Calu3 (cell line): ENCODE data around the gene TSPAN31. TPM values are rescaled to one million over a fixed set of nuclear protein-coding genes. Genes with fewer than 3 reads are reported as not detected.

Experiments used
- BruUV-seq: library from RNA; stranded (reverse); fragments of 400-500 nt; replicated peaks from 2 replicates; lab custom pipeline; 2021; lab: Mats Ljungman, UMichigan
- CTCF ChIA-PET: fragments of 300-600 bp; sonication (Branson Sonifier 250); formaldehyde crosslinking; loops from one replicate; lab custom pipeline; 2022; ENCODE audit warnings: antibody characterized with exemption; lab: Charles Lee
- DNase-seq: peaks from one replicate; pipeline ENCODE4 v3.0.0; 2022
- H3K27ac Mint-ChIP-seq: one replicate; pipeline ENCODE4 v1.8.0; 2022; ENCODE audit warnings: mixed read lengths; ENCODE audit not compliant: unreplicated experiment
- H3K27me3 Mint-ChIP-seq: one replicate; pipeline ENCODE4 v1.8.0; 2022; ENCODE audit warnings: mixed read lengths; ENCODE audit not compliant: unreplicated experiment
- H3K36me3 Mint-ChIP-seq: one replicate; pipeline ENCODE4 v1.8.0; 2022; ENCODE audit warnings: mild to moderate bottlenecking, moderate library complexity, mixed read lengths; ENCODE audit not compliant: insufficient read depth, unreplicated experiment
- H3K4me1 Mint-ChIP-seq: one replicate; pipeline ENCODE4 v1.8.0; 2022; ENCODE audit warnings: mild to moderate bottlenecking, low read depth, mixed read lengths; ENCODE audit not compliant: unreplicated experiment
- H3K4me3 Mint-ChIP-seq: one replicate; pipeline ENCODE4 v1.8.0; 2022; ENCODE audit warnings: mild to moderate bottlenecking, low read depth, moderate library complexity, mixed read lengths; ENCODE audit not compliant: unreplicated experiment
- H3K9me3 Mint-ChIP-seq: one replicate; pipeline ENCODE4 v1.8.0; 2022; ENCODE audit warnings: low read depth, mixed read lengths; ENCODE audit not compliant: unreplicated experiment
- CTCF ChIP-seq: fragments of 200-600 bp; IDR thresholded peaks from one replicate; pipeline ENCODE4 v1.8.0; 2022; ENCODE audit warnings: antibody characterized with exemption; ENCODE audit not compliant: unreplicated experiment
- intact Hi-C: fragments of 100-400 bp; cut with micrococcal nuclease; formaldehyde crosslinking; loops from one replicate; pipeline ENCODE4 v1.10.0; 2022; ENCODE audit not compliant: unreplicated experiment
- total RNA-seq: library from RNA; stranded (reverse); gene quantifications from 2 replicates; pipeline ENCODE4 v1.2.3, GENCODE V29; 2022

The TSPAN31 gene
- total RNA-seq, 1 experiment from 2014 or later: 40.2 TPM

DNA sequence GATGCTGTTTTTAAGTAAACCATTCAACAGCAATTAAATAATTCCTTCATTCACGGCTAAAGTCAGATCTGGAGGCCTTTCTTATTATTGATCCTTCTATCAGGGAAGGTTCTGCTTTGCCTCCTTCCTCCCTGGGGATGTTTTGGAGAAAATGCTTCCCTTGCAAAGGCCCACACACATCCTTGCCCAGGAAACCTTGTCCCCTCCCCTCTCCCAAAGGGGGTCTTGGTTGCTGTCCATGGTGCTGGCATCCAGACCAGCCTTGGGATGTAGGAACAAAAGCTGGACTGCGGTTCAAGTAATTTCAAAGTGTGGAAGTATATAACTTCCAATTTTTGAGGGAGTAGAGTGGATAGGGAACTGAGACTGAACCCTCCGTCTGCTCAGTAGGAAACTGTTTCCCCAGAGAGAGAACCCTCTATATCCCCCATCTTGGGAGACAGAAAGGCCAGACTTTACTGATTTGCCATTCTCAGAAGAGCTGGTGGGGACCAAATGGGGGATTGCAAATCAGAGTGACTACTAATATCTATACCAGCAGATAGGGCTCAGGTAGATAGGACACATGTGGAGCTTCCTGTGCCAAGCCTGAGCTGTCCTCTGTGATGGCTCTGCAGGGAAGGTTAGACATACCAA lies 15.6 kb downstream of the TSPAN31 start:
- Mint-ChIP-seq H3K36me3 (peaks cover 58% of the 10 kb centered on the region), H3K4me3 (no peak overlapping the region), H3K27me3 (peaks cover 28% of the 10 kb centered on the region), H3K9me3 (no peaks in the 10 kb centered on the region), H3K27ac (no peak overlapping the region), H3K4me1 (peaks cover 22% of the 10 kb centered on the region)
- no TSS peak for BruUV-seq
- TF ChIP-seq CTCF: no peak
- CTCF ChIA-PET: interaction anchor here (0.6 to 0.9 kb wide), 2 partner anchors 12 to 18 kb away, joined by 3 read pairs; partner anchors contain the start of genes EEF1AKMT3 and METTL1
- no peak for DNase-seq
- intact Hi-C loops: no loop called here

DNA sequence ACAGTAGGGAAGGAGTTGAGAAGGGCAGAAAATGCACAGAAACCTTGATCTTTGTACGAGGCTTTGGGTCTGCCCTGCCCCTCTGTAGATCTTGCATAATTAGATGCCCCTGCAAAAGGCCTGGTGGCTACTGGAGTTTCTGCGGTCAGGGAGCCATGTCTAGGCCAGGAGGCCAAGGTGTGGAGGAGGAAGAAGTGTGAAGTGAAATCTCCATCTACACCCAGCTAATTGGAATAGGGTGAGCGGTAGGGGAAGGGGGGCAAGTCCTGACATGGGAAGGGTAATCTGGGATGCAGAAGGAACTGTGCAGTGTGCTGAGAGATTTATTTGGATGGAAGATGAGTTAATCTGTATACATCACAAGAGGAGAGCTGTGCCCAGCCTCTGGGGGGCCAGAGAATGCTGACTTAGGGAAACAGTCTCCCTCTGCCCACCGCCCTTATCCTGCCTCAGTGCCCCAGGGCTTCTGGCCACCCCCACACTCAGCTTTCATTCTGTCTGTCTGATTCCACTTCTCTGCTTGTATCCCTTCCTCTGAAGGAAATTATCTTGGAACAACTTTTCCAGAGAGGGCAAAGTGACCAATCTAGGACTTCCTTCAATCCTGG lies 16.7 kb downstream of the TSPAN31 start:
- DNase-seq: no peak
- Mint-ChIP-seq H3K27ac (peak overlapping the region; percentile 24), H3K36me3 (peaks cover 52% of the 10 kb centered on the region), H3K4me3 (no peak overlapping the region), H3K4me1 (peaks cover 22% of the 10 kb centered on the region), H3K9me3 (no peaks in the 10 kb centered on the region), H3K27me3 (peaks cover 38% of the 10 kb centered on the region)
- CTCF ChIA-PET: interaction anchor here (0.9 kb wide), 1 partner anchor 751 kb away, joined by 4 read pairs; no protein-coding TSS in a partner anchor
- intact Hi-C loops: no loop called here
- BruUV-seq: no TSS peak
- no peak for TF ChIP-seq CTCF

GRCh38 chr12:57762463-57762862 lies 17.6 kb downstream of the TSPAN31 start:
- H3K4me1 Mint-ChIP-seq: peaks cover 22% of the 10 kb centered on the region
- no peak overlapping the region for H3K27ac Mint-ChIP-seq
- H3K27me3 Mint-ChIP-seq: peaks cover 45% of the 10 kb centered on the region
- H3K36me3 Mint-ChIP-seq: peaks cover 51% of the 10 kb centered on the region
- TF ChIP-seq CTCF: no peak
- H3K9me3 Mint-ChIP-seq: no peaks in the 10 kb centered on the region
- DNase-seq: no peak
- no peak overlapping the region for H3K4me3 Mint-ChIP-seq
- intact Hi-C loops: no loop called here
- no TSS peak for BruUV-seq
- CTCF ChIA-PET: no interaction called here

DNA sequence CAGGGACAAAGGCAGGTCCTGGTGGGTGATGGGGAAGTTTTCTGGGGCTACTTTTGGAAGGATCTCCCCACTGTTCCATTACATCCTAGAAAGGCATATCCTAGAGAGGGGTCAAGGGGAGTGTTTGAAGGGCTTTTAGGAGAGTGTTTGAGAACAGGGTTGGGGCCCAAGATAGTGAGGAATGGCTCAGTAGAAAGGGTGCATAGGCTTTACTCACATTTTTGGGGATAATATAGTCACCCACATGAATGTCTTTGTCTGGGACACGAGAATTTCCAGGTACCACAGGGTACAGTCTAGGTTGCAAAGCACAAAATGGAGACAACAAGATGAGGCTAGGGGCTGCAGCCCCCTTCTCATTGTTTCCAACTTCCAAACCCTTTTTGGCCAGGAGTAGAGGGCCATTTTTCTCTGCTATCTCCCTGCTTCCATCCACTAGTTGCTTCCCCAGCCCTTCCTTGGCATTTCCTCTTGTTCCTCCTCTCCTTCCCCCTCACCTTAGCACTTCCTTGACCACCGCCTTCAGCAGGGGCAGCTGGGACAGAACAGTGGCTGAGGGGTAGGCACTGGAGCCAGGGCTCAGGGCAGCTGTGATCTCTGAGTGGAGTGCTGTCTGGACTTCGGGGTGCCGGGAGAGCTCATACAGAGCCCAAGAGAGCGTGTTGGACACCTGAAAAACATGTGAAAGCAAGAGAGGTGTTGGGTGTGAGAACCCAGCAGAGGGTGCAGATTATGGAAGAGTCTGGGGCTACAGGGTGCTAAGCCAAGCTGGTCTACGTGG lies 19.2 kb downstream of the TSPAN31 start:
- H3K27me3 Mint-ChIP-seq: peaks cover 45% of the 10 kb centered on the region
- no peak for TF ChIP-seq CTCF
- H3K27ac Mint-ChIP-seq: no peak overlapping the region

More for the DNA sequence above, 19.2 kb downstream of the TSPAN31 start:
- no peaks in the 10 kb centered on the region for H3K9me3 Mint-ChIP-seq
- H3K4me3 Mint-ChIP-seq: peak overlapping the region; percentile 81
- H3K36me3 Mint-ChIP-seq: peaks cover 48% of the 10 kb centered on the region
- CTCF ChIA-PET: interaction anchor here (0.9 kb wide), 1 partner anchor 20 kb away, joined by 3 read pairs; the partner anchor contains the start of gene TSPAN31
- BruUV-seq: no TSS peak
- no peak for DNase-seq
- intact Hi-C loops: no loop called here
- peaks cover 22% of the 10 kb centered on the region for H3K4me1 Mint-ChIP-seq
